ENCODE data around the gene PTMA. TPM values are rescaled to one million over a fixed set of nuclear protein-coding genes. Genes with fewer than 3 reads are reported as not detected.

Gene PTMA
- total and polyA plus RNA-seq, 9 of the 15 experiments (the other 6 are each of a cell fraction or from before 2014, with no cell fraction given), result 429 to 2,322 (median 1,578) TPM

DNA sequence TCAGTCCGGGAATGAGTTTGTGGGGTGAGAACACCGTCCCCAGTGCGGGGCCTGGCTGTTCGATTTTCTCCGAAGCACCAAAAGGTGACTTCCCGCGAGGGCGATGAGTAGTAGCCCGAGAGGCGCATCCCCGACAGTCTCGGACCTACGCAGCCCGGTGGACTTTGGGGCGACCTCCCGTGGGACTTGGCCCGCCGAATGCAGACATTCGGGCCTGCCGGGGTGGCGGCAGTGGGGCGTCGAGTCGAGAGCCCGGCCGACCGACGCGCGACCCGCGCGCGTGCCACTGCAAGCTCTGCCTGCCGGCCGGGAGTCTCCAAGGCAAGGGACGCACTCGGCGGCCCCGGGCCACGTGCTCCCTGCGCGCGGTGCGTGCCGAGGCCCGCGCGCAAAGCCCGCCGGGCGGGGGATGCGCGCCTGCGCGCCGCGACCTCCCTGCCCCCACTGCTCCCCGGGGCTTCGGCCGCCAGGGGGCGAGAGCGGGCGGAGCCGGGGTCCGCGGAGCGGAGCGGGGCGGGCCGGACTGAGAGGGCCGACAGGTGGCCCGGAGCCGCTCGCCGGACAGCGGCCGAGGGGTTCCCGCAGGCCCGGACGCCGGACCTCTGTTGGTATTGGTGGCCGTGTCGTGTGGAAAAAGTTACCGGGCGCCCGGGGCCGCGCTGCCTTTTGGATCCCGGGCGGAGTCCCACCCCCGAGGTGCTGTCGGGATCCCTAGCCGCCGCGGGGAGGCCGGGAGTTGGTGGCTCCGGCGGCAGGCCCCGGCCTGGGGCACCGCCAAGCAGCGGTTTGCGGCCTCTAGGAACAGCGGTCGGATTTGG is 1.9 kb downstream of the PTMA start (continued):
- TF ChIP-seq, protein P1, sequence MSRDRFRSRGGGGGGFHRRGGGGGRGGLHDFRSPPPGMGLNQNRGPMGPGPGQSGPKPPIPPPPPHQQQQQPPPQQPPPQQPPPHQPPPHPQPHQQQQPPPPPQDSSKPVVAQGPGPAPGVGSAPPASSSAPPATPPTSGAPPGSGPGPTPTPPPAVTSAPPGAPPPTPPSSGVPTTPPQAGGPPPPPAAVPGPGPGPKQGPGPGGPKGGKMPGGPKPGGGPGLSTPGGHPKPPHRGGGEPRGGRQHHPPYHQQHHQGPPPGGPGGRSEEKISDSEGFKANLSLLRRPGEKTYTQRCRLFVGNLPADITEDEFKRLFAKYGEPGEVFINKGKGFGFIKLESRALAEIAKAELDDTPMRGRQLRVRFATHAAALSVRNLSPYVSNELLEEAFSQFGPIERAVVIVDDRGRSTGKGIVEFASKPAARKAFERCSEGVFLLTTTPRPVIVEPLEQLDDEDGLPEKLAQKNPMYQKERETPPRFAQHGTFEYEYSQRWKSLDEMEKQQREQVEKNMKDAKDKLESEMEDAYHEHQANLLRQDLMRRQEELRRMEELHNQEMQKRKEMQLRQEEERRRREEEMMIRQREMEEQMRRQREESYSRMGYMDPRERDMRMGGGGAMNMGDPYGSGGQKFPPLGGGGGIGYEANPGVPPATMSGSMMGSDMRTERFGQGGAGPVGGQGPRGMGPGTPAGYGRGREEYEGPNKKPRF (IDR thresholded peaks at IDR 0.05; ENCODE audit: low read depth, low read length), result peak; percentile 83
- TF ChIP-seq MTF1 (CRISPR knock-in tag; IDR thresholded peaks at IDR 0.05; ENCODE audit: borderline replicate concordance), result no peak
- TF ChIP-seq KDM5B (IDR thresholded peaks at IDR 0.05; ENCODE audit: insufficient replicate concordance, low read depth, low read length), result no peak
- no peak for TF ChIP-seq RNF219 (CRISPR knock-in tag; IDR thresholded peaks at IDR 0.05)
- peak; percentile 82; the same call in 1 of the 2 replicates for TF ChIP-seq ZBTB17 (CRISPR knock-in tag; IDR thresholded peaks at IDR 0.05)
- peak; percentile 70 for TF ChIP-seq POLR2A (conservative IDR thresholded peaks at IDR 0.05)
- TF ChIP-seq, protein P2, sequence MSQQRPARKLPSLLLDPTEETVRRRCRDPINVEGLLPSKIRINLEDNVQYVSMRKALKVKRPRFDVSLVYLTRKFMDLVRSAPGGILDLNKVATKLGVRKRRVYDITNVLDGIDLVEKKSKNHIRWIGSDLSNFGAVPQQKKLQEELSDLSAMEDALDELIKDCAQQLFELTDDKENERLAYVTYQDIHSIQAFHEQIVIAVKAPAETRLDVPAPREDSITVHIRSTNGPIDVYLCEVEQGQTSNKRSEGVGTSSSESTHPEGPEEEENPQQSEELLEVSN (IDR thresholded peaks at IDR 0.05; ENCODE audit: borderline replicate concordance in 1 of 2, extremely low read depth in 1 of 2, insufficient read depth in 1 of 2, insufficient read length in 1 of 2, low read depth in 1 of 2, low read length in 1 of 2, poor library complexity in 1 of 2, severe bottlenecking in 1 of 2), result peak; percentile 99 to 100
- TF ChIP-seq RBFOX2 (IDR thresholded peaks at IDR 0.05; ENCODE audit: low read depth, low read length), result peak; percentile 73
- TF ChIP-seq, protein P3, sequence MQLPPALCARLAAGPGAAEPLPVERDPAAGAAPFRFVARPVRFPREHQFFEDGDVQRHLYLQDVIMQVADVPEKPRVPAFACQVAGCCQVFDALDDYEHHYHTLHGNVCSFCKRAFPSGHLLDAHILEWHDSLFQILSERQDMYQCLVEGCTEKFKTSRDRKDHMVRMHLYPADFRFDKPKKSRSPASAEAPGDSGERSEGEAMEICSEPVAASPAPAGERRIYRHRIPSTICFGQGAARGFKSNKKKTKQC (CRISPR knock-in tag; IDR thresholded peaks at IDR 0.05), result peak; percentile 67; the same call in 1 of the 2 replicates
- TF ChIP-seq EP300 (IDR thresholded peaks at IDR 0.05; ENCODE audit: low read length), result 0 out of 2 replicates have a peak, but pooled peaks have one; percentile 11
- no peak for TF ChIP-seq FOXK1 (CRISPR knock-in tag; IDR thresholded peaks at IDR 0.05; ENCODE audit: borderline replicate concordance)
- peak; percentile 33; the same call in 1 of the 2 replicates for TF ChIP-seq PML (IDR thresholded peaks at IDR 0.05; ENCODE audit: low read length)
- no peak for TF ChIP-seq ZNF134 (CRISPR knock-in tag; conservative IDR thresholded peaks at IDR 0.05)
- peak in 1 of 2 experiments; percentile 26; a peak in 1 of 4 replicates for TF ChIP-seq BCLAF1 (IDR thresholded peaks at IDR 0.05; ENCODE audit: borderline replicate concordance in 1 of 2, control insufficient read depth in 1 of 2, low read depth in 2 of 2, low read length in 1 of 2)
- peak; percentile 32; the same call in 1 of the 2 replicates for TF ChIP-seq KLF16 (IDR thresholded peaks at IDR 0.05)
- peak; percentile 71 for TF ChIP-seq HNRNPL (IDR thresholded peaks at IDR 0.05; ENCODE audit: low read depth, low read length)
- peak; percentile 28; the same call in 1 of the 2 replicates for TF ChIP-seq PHF8 (IDR thresholded peaks at IDR 0.05; ENCODE audit: borderline replicate concordance, low read length)

Measured in K562 (cell line).